ENCODE measurements around the gene INO80E.

Gene INO80E

GRCh38 chr16:29977063-29977825, 18.8 kb upstream of the INO80E start:
- H3K79me2 ChIP-seq (ENCODE audit: low read length): peaks cover 45% of the 10 kb centered on the region
- no peak overlapping the region for H3K27ac ChIP-seq (ENCODE audit: low read length)
- H2AFZ ChIP-seq (ENCODE audit: low read length): no peak overlapping the region
- no peaks in the 10 kb centered on the region for H3K9me2 ChIP-seq (replicated peaks; ENCODE audit: insufficient read depth, low read length)
- H3K36me3 ChIP-seq (replicated peaks; ENCODE audit: insufficient read depth, low read length): peaks cover 2% of the 10 kb centered on the region; the same call in 1 of the 2 replicates
- H3K4me3 ChIP-seq (ENCODE audit: low read length): no peak overlapping the region
- no peaks in the 10 kb centered on the region for H3K27me3 ChIP-seq (replicated peaks; ENCODE audit: insufficient read depth, low read length)
- no peak overlapping the region for H3K9ac ChIP-seq (ENCODE audit: low read length)
- H3K9me3 ChIP-seq (replicated peaks; ENCODE audit: insufficient read depth, low read length): no peaks in the 10 kb centered on the region
- no peak overlapping the region for H3K4me2 ChIP-seq (ENCODE audit: low read depth, low read length)
- TF ChIP-seq EZH2 (optimal IDR thresholded peaks at IDR 0.05; ENCODE audit: low read depth, low read length): no peak
- no peak for TF ChIP-seq EZH2phosphoT487 (IDR thresholded peaks at IDR 0.05; ENCODE audit: low read length)
- TF ChIP-seq, protein P1, sequence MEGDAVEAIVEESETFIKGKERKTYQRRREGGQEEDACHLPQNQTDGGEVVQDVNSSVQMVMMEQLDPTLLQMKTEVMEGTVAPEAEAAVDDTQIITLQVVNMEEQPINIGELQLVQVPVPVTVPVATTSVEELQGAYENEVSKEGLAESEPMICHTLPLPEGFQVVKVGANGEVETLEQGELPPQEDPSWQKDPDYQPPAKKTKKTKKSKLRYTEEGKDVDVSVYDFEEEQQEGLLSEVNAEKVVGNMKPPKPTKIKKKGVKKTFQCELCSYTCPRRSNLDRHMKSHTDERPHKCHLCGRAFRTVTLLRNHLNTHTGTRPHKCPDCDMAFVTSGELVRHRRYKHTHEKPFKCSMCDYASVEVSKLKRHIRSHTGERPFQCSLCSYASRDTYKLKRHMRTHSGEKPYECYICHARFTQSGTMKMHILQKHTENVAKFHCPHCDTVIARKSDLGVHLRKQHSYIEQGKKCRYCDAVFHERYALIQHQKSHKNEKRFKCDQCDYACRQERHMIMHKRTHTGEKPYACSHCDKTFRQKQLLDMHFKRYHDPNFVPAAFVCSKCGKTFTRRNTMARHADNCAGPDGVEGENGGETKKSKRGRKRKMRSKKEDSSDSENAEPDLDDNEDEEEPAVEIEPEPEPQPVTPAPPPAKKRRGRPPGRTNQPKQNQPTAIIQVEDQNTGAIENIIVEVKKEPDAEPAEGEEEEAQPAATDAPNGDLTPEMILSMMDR (IDR thresholded peaks at IDR 0.05; ENCODE audit: low read length): no peak
- no peaks in the 10 kb centered on the region for H4K20me1 ChIP-seq (ENCODE audit: insufficient read depth, low read length)
- no peak for DNase-seq
- peaks cover 19% of the 10 kb centered on the region for H3K4me1 ChIP-seq (ENCODE audit: low read length)
- H3F3A ChIP-seq (ENCODE audit: insufficient read depth, low read length): no peaks in the 10 kb centered on the region

- Histone ChIP-seq H3K4me1 (ENCODE audit: low read length) (peaks cover 17% of the 10 kb centered on the region), H3K9me2 (replicated peaks; ENCODE audit: insufficient read depth, low read length) (no peaks in the 10 kb centered on the region), H3K9ac (ENCODE audit: low read length) (no peak overlapping the region), H3K4me2 (ENCODE audit: low read depth, low read length) (no peak overlapping the region), H3K27me3 (replicated peaks; ENCODE audit: insufficient read depth, low read length) (no peaks in the 10 kb centered on the region), H3K36me3 (replicated peaks; ENCODE audit: insufficient read depth, low read length) (peaks cover 2% of the 10 kb centered on the region; the same call in 1 of the 2 replicates), H4K20me1 (ENCODE audit: insufficient read depth, low read length) (no peaks in the 10 kb centered on the region), H2AFZ (ENCODE audit: low read length) (no peak overlapping the region), H3K4me3 (ENCODE audit: low read length) (no peak overlapping the region), H3F3A (ENCODE audit: insufficient read depth, low read length) (no peaks in the 10 kb centered on the region), H3K27ac (ENCODE audit: low read length) (no peak overlapping the region), H3K79me2 (ENCODE audit: low read length) (peaks cover 45% of the 10 kb centered on the region), H3K9me3 (replicated peaks; ENCODE audit: insufficient read depth, low read length) (no peaks in the 10 kb centered on the region)
- no peak for DNase-seq
- TF ChIP-seq EZH2phosphoT487 (IDR thresholded peaks at IDR 0.05; ENCODE audit: low read length): no peak
- no peak for TF ChIP-seq EZH2 (optimal IDR thresholded peaks at IDR 0.05; ENCODE audit: low read depth, low read length)
- TF ChIP-seq, protein P1 (IDR thresholded peaks at IDR 0.05; ENCODE audit: low read length): no peak
Observed at GRCh38 chr16:29978081-29978480, 18.0 kb upstream of the INO80E start.

DNA sequence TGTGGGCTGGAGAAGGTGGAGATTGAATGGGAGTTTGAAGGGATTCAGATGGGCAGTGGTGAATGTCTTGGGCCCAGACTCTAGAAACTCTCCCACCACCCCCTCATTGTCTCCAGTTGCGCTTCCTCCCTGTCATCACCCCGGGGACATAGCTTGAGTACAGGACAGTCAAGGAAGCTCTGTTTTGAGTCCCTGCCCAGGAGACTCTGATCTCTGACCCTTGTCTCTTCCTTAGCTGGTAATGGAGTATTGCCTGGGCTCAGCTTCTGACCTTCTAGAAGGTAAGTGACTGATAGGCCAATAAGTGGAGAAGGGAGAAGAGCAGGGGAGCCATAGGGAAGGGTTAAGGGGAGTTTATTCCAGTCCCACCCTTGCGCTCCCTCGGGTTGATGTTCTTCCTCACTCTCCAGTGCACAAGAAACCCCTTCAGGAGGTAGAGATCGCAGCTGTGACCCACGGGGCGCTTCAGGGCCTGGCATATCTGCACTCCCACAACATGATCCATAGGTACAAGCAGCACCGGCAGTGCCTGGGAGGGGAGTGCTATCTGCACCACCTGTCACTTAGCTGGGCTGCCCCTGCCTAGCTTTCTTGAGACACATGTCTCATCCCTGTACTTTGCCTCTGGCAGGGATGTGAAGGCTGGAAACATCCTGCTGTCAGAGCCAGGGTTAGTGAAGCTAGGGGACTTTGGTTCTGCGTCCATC, 17.3 kb upstream of the INO80E start:
- no peaks in the 10 kb centered on the region for H3K9me2 ChIP-seq (replicated peaks; ENCODE audit: insufficient read depth, low read length)
- no peaks in the 10 kb centered on the region for H3F3A ChIP-seq (ENCODE audit: insufficient read depth, low read length)
- DNase-seq: no peak
- H3K4me2 ChIP-seq (ENCODE audit: low read depth, low read length): no peak overlapping the region
- H3K9ac ChIP-seq (ENCODE audit: low read length): no peak overlapping the region
- no peak for TF ChIP-seq EZH2 (optimal IDR thresholded peaks at IDR 0.05; ENCODE audit: low read depth, low read length)
- no peak for TF ChIP-seq EZH2phosphoT487 (IDR thresholded peaks at IDR 0.05; ENCODE audit: low read length)
- TF ChIP-seq, protein P1 (IDR thresholded peaks at IDR 0.05; ENCODE audit: low read length): no peak
- peaks cover 45% of the 10 kb centered on the region for H3K79me2 ChIP-seq (ENCODE audit: low read length)
- no peak overlapping the region for H2AFZ ChIP-seq (ENCODE audit: low read length)
- no peaks in the 10 kb centered on the region for H3K27me3 ChIP-seq (replicated peaks; ENCODE audit: insufficient read depth, low read length)
- H3K27ac ChIP-seq (ENCODE audit: low read length): no peak overlapping the region
- H3K9me3 ChIP-seq (replicated peaks; ENCODE audit: insufficient read depth, low read length): no peaks in the 10 kb centered on the region
- peaks cover 14% of the 10 kb centered on the region for H3K4me1 ChIP-seq (ENCODE audit: low read length)
- H3K36me3 ChIP-seq (replicated peaks; ENCODE audit: insufficient read depth, low read length): peaks cover 6% of the 10 kb centered on the region; the same call in 1 of the 2 replicates
- no peak overlapping the region for H3K4me3 ChIP-seq (ENCODE audit: low read length)
- H4K20me1 ChIP-seq (ENCODE audit: insufficient read depth, low read length): no peaks in the 10 kb centered on the region
